Measurements from ENCODE around the gene ZFC3H1.

The ZFC3H1 gene

GRCh38 chr12:71655907-71656306 lies 7.7 kb downstream of the ZFC3H1 start:
- peaks cover 56% of the 10 kb centered on the region for H3K36me3 ChIP-seq
- H3K9me3 ChIP-seq (ENCODE audit: severe bottlenecking), result no peaks in the 10 kb centered on the region
- no peak overlapping the region for H3K4me3 ChIP-seq (ENCODE audit: low read depth, low read length)

GRCh38 chr12:71655495-71655894 lies 8.2 kb downstream of the ZFC3H1 start:
- DNase-seq, result no peak
- TF ChIP-seq, protein P1, sequence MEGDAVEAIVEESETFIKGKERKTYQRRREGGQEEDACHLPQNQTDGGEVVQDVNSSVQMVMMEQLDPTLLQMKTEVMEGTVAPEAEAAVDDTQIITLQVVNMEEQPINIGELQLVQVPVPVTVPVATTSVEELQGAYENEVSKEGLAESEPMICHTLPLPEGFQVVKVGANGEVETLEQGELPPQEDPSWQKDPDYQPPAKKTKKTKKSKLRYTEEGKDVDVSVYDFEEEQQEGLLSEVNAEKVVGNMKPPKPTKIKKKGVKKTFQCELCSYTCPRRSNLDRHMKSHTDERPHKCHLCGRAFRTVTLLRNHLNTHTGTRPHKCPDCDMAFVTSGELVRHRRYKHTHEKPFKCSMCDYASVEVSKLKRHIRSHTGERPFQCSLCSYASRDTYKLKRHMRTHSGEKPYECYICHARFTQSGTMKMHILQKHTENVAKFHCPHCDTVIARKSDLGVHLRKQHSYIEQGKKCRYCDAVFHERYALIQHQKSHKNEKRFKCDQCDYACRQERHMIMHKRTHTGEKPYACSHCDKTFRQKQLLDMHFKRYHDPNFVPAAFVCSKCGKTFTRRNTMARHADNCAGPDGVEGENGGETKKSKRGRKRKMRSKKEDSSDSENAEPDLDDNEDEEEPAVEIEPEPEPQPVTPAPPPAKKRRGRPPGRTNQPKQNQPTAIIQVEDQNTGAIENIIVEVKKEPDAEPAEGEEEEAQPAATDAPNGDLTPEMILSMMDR (IDR thresholded peaks at IDR 0.05; ENCODE audit: low read depth, low read length), result no peak
- Histone ChIP-seq H3K9me3 (ENCODE audit: severe bottlenecking) (no peaks in the 10 kb centered on the region), H3K4me3 (ENCODE audit: low read depth, low read length) (no peak overlapping the region), H3K27me3 (ENCODE audit: insufficient read depth, low read depth, severe bottlenecking) (no peaks in the 10 kb centered on the region), H3K36me3 (peaks cover 56% of the 10 kb centered on the region), H3K27ac (no peak overlapping the region)

More at GRCh38 chr12:71655907-71656306, 7.7 kb downstream of the ZFC3H1 start:
- DNase-seq, result no peak
- no peaks in the 10 kb centered on the region for H3K27me3 ChIP-seq (ENCODE audit: insufficient read depth, low read depth, severe bottlenecking)
- TF ChIP-seq, protein P1 (IDR thresholded peaks at IDR 0.05; ENCODE audit: low read depth, low read length), result no peak
- no peak overlapping the region for H3K27ac ChIP-seq

DNA sequence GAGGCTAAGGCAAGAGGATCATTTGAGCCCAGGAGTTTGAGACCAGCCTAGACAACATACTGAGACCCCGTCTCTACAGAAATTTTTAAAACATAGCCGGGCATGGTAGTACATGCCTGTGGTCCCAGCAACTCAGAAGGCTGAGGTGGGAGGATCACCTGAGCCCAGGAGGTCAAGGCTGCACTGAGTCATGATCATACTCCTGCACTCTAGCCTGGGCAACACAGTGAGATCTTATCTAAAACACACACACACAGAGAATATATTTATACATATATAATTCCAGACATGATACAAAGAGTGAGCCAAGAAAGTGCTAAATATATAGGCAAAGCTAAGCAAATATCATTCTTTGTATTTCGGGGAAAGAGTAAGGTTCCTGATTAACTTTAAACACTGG lies 9.4 kb downstream of the ZFC3H1 start:
- Histone ChIP-seq H3K4me3 (ENCODE audit: low read depth, low read length) (no peak overlapping the region), H3K36me3 (peaks cover 48% of the 10 kb centered on the region)

GRCh38 chr12:71653137-71653536 lies 10.5 kb downstream of the ZFC3H1 start:
- no peak overlapping the region for H3K27ac ChIP-seq
- peaks cover 40% of the 10 kb centered on the region for H3K36me3 ChIP-seq
- TF ChIP-seq, protein P1 (IDR thresholded peaks at IDR 0.05; ENCODE audit: low read depth, low read length), result no peak

More for the DNA sequence above, 9.4 kb downstream of the ZFC3H1 start:
- TF ChIP-seq, protein P1 (IDR thresholded peaks at IDR 0.05; ENCODE audit: low read depth, low read length), result no peak
- DNase-seq, result no peak
- no peaks in the 10 kb centered on the region for H3K9me3 ChIP-seq (ENCODE audit: severe bottlenecking)
- no peak overlapping the region for H3K27ac ChIP-seq
- no peaks in the 10 kb centered on the region for H3K27me3 ChIP-seq (ENCODE audit: insufficient read depth, low read depth, severe bottlenecking)

GRCh38 chr12:71652656-71653055 lies 11.0 kb downstream of the ZFC3H1 start:
- H3K27ac ChIP-seq, result no peak overlapping the region
- TF ChIP-seq, protein P1 (IDR thresholded peaks at IDR 0.05; ENCODE audit: low read depth, low read length), result no peak
- H3K27me3 ChIP-seq (ENCODE audit: insufficient read depth, low read depth, severe bottlenecking), result no peaks in the 10 kb centered on the region
- no peaks in the 10 kb centered on the region for H3K9me3 ChIP-seq (ENCODE audit: severe bottlenecking)
- no peak for DNase-seq
- H3K36me3 ChIP-seq, result peaks cover 36% of the 10 kb centered on the region
- no peak overlapping the region for H3K4me3 ChIP-seq (ENCODE audit: low read depth, low read length)

More at GRCh38 chr12:71653137-71653536, 10.5 kb downstream of the ZFC3H1 start:
- Histone ChIP-seq H3K9me3 (ENCODE audit: severe bottlenecking) (no peaks in the 10 kb centered on the region), H3K4me3 (ENCODE audit: low read depth, low read length) (no peak overlapping the region), H3K27me3 (ENCODE audit: insufficient read depth, low read depth, severe bottlenecking) (no peaks in the 10 kb centered on the region)
- no peak for DNase-seq

- TF ChIP-seq, protein P1 (IDR thresholded peaks at IDR 0.05; ENCODE audit: low read depth, low read length), result no peak
- Histone ChIP-seq H3K9me3 (ENCODE audit: severe bottlenecking) (no peaks in the 10 kb centered on the region), H3K27ac (no peak overlapping the region), H3K27me3 (ENCODE audit: insufficient read depth, low read depth, severe bottlenecking) (no peaks in the 10 kb centered on the region), H3K4me3 (ENCODE audit: low read depth, low read length) (no peak overlapping the region), H3K36me3 (peaks cover 41% of the 10 kb centered on the region)
- no peak for DNase-seq
Measured at GRCh38 chr12:71649401-71649800, 14.2 kb downstream of the ZFC3H1 start.

Data from WERI-Rb-1 (cell line).